Ramos (cell line): ENCODE data around the gene GCNT4.
"Not testable (repeated sequence)": the region's sequence is repeated elsewhere in the genome, so short reads cannot be mapped to it uniquely, and the experiment has no call there.

ENCODE experiments used
- in situ Hi-C: fragments of 300-500 bp; cut with MboI; formaldehyde crosslinking; loops from one replicate; pipeline ENCODE4 v1.14.3; 2022; ENCODE audit warnings: low sequenced_read_pairs; ENCODE audit not compliant: unreplicated experiment

GCNT4 gene, protein sequence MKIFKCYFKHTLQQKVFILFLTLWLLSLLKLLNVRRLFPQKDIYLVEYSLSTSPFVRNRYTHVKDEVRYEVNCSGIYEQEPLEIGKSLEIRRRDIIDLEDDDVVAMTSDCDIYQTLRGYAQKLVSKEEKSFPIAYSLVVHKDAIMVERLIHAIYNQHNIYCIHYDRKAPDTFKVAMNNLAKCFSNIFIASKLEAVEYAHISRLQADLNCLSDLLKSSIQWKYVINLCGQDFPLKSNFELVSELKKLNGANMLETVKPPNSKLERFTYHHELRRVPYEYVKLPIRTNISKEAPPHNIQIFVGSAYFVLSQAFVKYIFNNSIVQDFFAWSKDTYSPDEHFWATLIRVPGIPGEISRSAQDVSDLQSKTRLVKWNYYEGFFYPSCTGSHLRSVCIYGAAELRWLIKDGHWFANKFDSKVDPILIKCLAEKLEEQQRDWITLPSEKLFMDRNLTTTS

DNA sequence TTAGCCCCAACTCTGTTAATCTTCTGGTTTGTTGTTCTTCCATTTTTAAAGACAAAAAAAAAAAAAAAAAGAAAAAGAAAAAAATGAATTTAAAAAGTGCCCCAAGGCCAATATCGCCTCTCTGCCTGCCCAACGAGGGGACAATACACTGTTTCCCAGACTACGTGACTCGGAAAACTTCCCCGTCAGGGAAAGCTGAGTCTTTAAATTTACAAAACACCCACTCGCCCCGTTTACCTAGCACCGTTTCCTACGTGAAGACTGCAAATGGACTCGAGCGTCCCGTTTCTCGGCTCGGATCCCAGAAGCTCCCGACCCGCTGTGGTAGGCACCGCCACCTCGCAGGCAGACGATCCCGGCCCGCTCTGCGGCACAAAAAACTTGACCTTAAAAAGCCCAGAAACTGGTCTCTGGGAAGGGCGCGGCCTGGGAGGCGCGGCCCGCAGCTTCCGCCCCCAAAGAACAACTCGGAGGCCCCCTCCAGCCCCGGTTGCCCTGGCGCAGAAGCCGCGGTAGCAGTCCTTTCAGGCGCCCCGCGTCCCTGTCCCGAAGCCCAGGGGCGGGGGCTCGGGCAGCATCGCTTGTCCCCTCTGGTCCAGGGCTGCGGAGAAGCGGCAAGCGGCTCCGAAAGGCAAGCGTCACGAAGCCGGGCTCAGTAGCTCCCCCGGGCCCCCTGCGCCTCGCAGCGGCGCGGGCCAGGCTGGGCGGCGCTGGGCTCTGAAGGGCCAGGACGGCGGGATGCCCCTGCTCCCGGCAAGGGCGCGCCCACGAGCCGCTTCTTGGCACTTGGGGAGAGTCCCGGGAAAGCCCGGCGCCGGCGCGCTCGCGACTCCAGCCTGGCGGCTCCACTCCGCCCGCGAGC is at the start of gene GCNT4:
Gene GCNT4 (minus strand): TSS at position 367 of the 862 bp plus-strand sequence. CDS start 22,521 bp downstream, outside the sequence.
- in situ Hi-C loops: no loop called here

DNA sequence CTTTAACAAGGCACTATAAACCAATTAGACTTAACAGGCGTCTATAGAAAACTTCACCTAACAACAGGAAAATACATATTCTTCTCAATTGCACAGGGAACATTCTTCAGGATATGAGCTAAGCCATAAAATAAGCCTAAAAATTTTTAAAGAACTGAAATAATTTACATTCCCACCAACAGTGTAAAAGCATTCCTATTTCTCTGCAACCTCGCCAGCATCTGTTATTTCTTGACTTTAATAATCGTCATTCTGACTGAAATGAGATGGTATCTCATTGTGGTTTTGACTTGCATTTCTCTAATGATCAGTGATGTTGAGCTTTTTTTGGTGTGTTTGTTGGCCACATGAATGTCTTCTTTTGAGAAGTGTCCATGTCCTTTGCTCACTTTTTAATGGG is 43.6 kb upstream of the GCNT4 start:
- in situ Hi-C loops: not testable (repeated sequence)

DNA sequence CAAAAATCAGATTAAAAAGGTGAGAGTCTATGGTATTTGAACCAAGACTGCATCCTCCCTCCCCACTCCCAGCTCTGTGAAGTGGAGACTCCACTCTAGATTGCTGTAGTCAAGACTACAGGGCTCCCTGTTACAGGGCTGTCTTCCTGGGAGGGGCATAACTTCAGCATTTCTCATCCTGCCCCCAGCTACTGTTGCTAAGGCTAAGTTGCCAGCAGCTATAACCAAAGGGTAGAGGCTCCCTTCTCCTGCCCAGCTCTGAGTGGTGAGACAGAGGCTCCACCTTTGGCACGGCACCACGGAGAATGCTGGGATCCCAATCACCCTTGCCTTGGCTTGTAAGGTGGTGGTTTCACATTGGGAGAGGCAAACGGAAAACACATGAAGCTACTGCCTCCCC is 39.2 kb upstream of the GCNT4 start:
- in situ Hi-C loops: no loop called here

DNA sequence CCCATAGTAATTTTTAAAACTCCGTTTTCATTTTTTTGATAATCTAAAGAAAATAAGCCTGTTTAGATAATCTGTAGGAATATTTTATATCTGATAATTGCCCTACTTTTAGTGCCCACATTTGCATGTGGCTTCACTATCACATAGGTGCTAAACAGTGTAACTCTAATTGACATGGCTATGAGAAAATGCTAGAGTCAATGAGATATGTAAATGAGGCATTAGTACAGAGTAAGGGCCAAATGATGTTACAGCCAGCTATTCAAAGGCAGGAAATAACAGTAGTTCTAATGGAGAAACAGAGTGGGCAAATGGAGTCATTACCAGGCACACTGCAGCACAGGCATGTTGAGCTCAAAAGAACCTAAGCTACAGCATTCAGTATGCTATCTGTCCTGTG is 37.3 kb upstream of the GCNT4 start:
- in situ Hi-C loops: no loop called here

DNA sequence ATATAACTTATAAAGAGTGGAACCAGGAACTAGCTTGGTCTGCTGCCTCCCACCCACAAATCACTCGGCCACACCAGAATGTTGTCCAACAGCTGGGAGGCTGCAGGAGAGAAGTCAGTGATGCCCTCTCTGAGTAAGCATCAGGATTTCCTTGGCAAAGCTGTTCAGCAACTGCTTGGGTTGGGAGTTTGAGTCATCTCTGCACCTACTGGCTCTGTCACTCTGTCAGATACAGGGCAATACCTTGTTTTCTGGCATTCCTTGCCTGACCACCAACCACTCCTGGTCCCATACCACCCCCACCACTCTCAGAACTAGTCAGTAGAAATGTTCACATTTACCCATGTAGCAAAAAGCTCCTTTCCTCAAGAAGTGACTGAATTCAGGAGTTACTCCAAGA is 36.8 kb upstream of the GCNT4 start:
- in situ Hi-C loops: no loop called here

DNA sequence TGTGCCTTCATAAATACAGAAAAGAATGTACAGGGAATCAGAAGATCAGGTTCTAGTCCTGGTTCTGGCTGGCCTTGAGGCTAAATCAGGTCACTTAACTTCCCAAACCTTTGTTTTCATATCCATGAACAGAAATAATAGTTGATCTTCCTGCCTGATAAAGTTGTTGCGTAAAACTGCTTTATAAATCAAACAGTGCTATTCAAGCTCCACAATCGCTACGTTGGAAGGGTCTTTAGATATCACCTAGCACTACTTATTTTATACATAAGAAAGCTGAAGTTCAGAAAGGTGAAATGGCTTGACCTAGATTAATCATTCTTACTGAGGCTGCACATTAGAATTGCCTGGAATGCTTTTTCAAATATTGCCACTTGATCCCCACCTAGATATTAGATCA is 36.3 kb upstream of the GCNT4 start:
- in situ Hi-C loops: no loop called here

DNA sequence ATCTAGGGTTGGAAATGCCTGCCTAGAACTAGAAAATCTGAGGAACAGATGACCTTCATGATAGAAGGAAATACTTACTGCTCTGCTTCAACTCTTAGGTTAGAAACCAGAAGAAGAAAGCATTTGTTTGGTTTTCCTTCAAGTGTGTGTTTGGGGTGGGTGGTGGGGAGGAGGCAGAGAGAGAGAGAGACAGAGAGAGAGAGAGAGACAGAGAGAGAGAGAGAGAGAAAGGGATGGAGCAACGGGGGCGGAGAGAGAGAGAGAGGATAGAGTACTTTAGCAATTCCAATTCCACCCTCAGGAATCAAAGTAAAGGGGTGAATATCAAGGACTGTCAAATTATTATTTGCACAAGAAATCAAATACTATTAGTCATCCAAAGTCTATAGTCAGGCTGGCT is 29.2 kb upstream of the GCNT4 start:
- in situ Hi-C loops: no loop called here

DNA sequence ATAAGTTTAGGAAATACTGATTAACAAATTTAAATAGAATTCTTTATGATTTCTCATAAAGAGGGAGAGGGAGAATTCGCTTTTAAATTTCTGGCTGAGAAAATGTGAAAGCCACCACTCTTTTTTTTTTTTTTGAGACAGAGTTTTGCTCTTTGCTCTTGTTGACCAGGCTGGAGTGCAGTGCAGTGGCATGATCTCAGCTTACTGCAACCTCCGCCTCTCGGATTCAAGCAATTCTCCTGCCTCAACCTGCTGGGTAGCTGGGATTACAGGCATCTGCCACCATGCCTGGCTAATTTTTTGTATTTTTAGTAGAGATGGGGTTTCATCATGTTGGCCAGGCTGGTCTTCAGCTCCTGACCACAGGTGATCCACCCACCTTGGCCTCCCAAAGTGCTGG is 27.0 kb upstream of the GCNT4 start:
- in situ Hi-C loops: not testable (repeated sequence)

DNA sequence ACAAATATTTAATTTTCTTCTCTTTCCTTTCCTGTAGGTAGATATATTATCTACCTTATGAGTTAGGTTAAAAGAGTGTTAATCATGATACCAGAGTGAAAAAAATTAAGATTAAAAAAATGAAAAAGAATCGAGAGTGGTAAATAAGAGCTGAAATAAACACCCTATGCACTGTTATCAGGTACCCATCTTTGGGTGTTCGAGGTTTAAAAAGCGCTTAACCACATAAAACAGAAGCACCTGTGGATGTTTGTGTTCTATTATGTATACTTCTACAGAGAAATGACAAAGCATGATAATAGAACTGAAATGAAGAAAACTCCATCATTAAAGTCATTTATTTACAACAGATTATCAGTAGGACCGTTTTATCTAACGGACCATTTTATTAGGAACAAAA is 25.7 kb upstream of the GCNT4 start:
- in situ Hi-C loops: no loop called here

DNA sequence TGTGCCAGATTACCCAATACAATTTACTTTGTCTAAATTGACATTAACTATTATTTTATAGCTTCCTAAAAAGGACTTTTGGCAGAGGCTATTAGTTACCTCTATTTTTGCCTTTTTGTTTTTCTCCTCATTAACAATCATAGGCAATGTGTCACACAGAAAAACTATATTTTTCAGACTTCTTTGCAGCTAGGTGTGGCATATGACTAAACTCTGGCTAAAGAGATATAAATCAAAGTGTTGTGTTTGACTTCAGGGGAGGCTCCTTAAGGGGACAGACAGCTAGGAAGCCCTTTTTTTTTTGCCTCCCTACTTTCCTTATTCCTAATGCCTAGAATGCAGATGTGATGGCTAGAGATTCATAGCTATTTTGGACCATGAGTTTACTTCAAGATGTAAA is 19.7 kb upstream of the GCNT4 start:
- in situ Hi-C loops: no loop called here

DNA sequence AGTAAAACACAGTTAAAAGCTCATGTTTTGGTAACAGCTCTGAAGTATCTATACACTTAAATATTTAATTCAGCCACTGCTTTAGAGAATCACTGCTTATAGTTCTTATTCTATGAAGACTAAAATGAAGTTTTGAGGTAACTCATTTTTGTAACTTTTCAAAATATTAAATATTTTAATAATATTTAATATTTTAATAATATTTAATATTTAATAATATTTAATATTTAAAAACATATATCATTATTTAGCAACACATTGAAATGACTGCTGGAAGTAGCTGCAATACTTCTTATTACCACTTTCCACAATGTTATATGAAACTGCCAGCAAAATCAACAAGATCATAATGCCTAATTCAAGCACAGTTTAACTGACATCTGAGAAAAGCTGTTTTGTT is 18.7 kb upstream of the GCNT4 start:
- in situ Hi-C loops: no loop called here

DNA sequence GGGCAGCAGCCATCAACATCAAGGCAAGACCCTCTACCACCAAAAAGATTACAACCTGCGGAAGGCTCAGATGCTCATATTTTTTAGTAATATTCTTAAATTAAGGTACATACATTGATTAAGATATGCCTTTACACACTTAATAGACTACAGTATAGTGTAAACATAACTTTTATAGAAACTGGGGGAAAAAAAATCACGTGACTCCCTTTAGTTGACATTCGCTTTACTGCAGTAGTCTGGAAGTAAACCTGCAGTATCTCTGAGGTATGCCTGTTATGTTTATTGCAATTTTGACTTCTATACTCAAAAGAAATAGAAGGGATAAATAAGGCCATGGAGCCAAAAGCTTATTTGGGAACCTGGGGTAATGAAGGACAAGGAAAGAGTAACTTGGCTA is 15.1 kb upstream of the GCNT4 start:
- in situ Hi-C loops: no loop called here

DNA sequence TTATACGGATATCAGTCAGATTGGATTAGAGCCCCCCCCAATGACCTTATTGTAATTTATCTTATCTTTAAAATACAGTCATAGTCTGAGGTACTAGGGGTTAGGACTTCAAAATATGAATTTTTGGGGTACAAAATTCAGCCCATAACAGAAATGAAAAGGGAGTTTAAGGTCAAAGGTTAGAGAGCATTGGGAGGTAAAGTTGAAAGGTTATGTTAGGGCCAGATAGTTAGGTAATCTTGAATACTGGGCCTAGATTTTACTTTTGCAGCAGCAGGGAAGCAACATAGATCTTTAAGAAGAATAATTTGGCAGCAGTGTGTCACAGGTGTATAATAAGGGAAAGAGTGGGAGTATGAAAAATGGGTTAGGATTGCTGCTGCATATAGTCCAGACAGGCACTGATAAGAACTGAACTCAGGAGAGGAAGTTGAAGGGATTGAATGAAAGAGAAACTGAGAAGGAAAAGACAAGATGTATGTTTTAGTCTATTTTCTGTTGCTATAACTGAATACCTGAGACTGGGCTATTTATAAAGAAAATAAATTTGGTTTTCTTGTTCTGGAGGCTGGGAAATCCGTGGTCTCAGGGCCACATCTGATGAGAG is 10.7 kb upstream of the GCNT4 start:
- in situ Hi-C loops: no loop called here

DNA sequence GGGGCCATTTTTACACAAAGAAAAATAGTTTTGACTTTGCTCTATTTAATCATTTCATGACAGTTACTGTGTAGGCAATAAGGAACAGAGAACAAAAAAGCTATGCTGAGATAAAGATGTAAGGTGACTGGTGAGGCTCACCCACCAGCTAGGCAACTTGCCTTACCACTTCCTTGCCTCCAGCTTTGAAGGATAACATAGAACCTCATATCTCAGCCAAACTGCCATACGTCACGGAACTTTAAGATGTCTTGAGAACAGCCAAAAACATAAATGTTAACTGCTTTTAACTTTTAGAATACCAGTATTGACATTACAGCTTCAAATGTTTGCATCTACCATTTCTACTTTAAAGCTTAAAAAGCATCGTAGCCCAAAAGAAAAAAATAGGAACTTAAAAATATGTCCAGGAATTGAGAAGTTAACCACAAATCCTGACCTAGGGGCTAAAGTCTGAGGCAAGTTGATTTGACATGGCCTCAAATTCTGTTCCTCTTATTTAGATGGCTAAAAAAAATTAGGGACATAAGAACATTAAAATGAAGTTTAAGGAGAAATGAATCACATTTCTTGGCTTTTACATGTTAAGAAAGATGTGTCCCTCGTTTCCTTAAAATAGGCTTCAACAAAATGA is 7.7 kb upstream of the GCNT4 start:
- in situ Hi-C loops: no loop called here

DNA sequence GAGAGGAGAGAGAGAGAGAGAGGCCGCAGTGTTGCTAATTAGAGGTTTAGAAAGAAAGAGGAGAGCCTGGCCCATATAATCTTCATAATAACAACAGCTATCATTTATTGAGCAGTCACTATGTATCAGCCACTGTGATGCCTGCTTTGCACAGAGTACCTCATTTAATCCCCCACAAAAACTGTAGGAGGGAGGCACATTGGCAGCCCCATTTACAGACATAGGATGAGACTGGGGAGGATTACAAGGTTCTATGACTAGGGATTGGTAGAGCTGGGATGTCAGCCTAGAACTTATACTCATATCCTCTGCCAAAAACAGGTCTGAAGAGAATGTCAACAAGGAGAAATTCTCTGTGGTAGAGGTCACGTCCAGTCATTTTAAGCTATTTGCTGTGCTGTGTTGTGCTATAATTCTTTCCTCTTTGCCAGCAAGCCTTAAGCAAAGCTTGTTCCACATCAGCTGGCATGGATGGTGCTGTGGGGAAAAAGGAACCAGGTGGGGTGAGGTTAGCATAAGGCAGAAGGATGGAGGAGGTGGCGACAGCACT is 6.7 kb upstream of the GCNT4 start:
- in situ Hi-C loops: no loop called here

DNA sequence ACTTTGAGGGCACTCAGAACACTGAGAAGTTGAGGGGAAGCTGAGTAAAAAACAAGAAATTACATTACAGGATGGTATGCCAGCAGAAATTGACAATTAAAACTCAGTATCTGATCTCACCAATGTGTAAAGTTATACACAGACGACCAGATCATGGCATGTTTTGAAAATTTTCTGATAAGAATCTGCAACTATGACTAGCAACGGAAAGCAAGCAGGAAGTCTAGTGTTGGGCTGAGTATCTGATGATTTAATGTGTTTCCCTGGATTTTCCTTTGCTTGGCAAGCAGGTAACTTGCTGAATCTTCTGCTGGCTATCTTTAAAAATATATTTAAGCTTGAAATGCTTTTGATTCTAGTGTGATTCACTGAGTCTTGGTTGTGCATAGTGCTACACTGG is 5.2 kb upstream of the GCNT4 start:
- in situ Hi-C loops: no loop called here

DNA sequence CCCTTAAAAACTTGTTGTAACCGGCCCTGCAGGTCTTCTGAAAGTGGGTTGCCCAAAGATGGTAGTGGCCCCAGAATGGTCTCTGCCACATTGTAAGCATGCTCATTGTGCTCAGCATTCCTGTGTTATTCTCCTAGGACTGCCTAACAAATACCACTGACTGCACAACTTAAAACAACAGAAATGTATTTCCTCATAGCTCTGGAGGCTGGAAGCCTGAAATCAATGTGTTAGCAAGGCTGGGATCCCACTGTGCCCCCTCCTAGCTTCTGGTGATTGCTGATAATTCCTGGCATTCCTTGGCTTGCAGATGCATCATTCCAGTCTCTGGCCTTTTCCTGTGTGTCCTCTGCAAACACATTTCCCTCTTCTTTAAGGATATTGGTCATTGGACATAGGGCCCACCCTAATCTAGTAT is 3.4 kb upstream of the GCNT4 start:
- in situ Hi-C loops: no loop called here

DNA sequence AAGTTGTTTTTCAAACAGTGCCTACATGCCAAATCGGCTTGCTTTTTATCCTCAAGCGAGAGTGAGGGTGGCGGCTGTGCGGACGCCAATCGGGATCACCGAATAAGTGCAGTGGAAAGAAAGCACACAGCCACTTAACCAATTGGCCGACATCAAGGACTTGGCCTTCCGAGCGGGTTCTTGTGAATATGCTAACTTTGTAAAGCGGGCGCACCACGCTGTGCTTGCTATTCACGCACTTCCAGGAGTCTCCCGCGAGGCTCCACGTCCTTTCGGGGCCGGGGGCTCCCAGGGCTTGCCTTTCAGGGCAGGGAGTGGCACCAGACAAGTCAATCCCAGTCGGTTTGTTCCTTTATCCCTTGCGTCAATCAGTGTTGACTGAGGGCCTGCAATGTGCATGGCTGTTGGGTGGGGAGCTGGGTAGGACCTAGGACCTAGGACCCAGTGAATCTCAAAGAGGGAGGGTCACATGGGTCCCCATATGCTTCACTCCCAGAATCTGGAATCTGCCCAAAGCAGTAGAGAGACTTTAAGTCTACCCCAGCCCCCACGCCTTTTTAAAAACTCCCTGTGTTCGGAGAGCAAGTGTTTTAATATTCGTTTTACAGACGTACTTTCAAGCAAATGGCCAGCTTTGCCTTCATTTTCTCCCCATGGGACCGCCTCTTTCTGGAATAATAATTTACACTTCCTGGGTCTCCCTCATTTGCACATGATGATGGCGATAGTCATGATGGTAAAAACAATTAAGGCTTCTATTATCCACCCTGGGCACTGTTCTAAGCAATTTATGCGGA is 2.0 kb upstream of the GCNT4 start:
- in situ Hi-C loops: no loop called here

DNA sequence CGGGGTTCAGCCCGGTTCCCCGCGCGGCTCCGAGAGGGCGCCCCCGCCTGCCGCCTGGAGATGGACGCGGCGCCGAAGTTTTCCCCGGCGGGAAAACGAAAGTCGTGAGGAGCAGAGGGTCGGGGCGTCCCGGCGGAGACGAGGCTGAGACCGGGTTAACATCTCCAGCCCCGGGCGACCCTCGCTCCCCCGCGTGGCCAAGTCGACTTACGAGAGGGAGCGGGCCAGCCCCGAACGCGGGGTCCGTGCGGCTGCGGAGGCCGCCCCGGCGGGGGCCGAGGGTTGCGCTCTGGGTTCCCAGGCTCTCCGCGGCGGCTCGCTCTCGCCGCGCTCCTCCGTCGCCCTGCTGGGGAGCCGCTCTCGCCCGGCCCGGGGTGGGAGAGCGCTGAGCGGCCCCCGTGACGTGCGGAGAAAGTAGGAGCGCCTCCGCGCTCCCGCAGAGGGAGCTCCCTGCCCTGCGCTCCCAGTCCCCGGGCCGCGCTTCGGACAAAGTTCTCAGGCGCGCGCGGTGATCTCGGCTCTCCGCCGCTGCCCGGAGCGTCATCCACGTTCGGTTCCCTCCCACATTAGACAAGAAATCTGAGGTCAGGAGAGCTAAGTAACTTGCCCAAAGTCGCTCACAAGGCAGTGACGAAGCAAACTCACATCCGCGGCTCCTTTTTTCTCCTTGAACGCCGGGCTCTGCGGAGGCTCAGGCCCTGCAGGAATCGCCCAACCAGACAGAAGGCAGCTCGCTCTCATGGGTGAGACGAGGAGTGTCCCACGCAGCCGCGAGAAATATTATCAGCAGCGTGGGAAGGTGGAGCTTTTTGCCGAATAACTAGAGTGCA is 1.2 kb upstream of the GCNT4 start:
- in situ Hi-C loops: no loop called here
